D721Med (cell line): ENCODE measurements around the gene TRPM3.
A peak's percentile ranks its signal among the peaks of the same experiment; 100 is the strongest.

ENCODE experiments used
- DNase-seq: peaks from one replicate; pipeline ENCODE4 v3.0.0; 2011; ENCODE audit warnings: low spot score; ENCODE audit not compliant: insufficient read length
- FAIRE-seq: peaks from 2 replicates; lab custom pipeline; 2011; peaks lifted over from hg19 to GRCh38; lab: Jason Lieb, UNC
- CTCF ChIP-seq: IDR thresholded peaks from 2 replicates; pipeline ENCODE4 v1.5.1; 2012; ENCODE audit warnings: mild to moderate bottlenecking, control low read depth; ENCODE audit not compliant: insufficient read depth; ENCODE audit errors: missing control alignments

Gene TRPM3

GRCh38 chr9:70618784-70619183 is 502.6 kb downstream of the TRPM3 start:
- FAIRE-seq (no peak), DNase-seq (no peak)
- TF ChIP-seq CTCF, result no peak

- FAIRE-seq (no peak), DNase-seq (no peak)
- no peak for TF ChIP-seq CTCF
Observed at GRCh38 chr9:70617033-70617828, 504.2 kb downstream of the TRPM3 start.

GRCh38 chr9:70616228-70616990 is 505.0 kb downstream of the TRPM3 start:
- no peak for TF ChIP-seq CTCF
- DNase-seq, result no peak
- FAIRE-seq, result no peak

- FAIRE-seq (peak; percentile 67), DNase-seq (no peak)
- TF ChIP-seq CTCF, result no peak
Observed at GRCh38 chr9:70615464-70616138, 505.8 kb downstream of the TRPM3 start.

GRCh38 chr9:70614786-70615463 is 506.5 kb downstream of the TRPM3 start:
- FAIRE-seq, result peak; percentile 58
- DNase-seq, result no peak

More at GRCh38 chr9:70614786-70615463, 506.5 kb downstream of the TRPM3 start:
- TF ChIP-seq CTCF, result no peak
